ENCODE measurements around the gene BUB1. TPM values are rescaled to one million over a fixed set of nuclear protein-coding genes. Genes with fewer than 3 reads are reported as not detected.

The BUB1 gene
- total and polyA plus RNA-seq, 2 experiments from 2014 or later = 13.0 to 21.3 TPM

GRCh38 chr2:110659248-110659647, 18.6 kb downstream of the BUB1 start:
- peaks cover 7% of the 10 kb centered on the region; the same call in 1 of the 2 replicates for H3K36me3 ChIP-seq (ENCODE audit: low read depth)
- no peaks in the 10 kb centered on the region for H4K20me1 ChIP-seq (ENCODE audit: insufficient read depth)
- in situ Hi-C loops (cut with MboI) = no loop called here
- peaks cover 24% of the 10 kb centered on the region for H3K4me1 ChIP-seq (ENCODE audit: insufficient read depth)
- no peak overlapping the region for H3K9ac ChIP-seq
- DNase-seq = peak; percentile 61
- H3K27ac ChIP-seq = no peak overlapping the region
- no peak overlapping the region for H3K4me3 ChIP-seq
- H2AFZ ChIP-seq = 0 out of 2 replicates have a peak overlapping the region, but pooled peaks have one; percentile 2
- TF ChIP-seq EZH2 (IDR thresholded peaks at IDR 0.05; ENCODE audit: insufficient read depth, poor library complexity, severe bottlenecking) (no peak), EZH2phosphoT487 (IDR thresholded peaks at IDR 0.05; ENCODE audit: insufficient read depth, low read depth) (no peak)
- H3K27me3 ChIP-seq (replicated peaks; ENCODE audit: insufficient read depth) = no peaks in the 10 kb centered on the region
- WGBS, 2 experiments (ENCODE audit: low coverage in 1 of 2, low lambda C conversion rate in 2 of 2, missing lambda C conversion rate in 2 of 2) = 95 to 98% methylated on average over 2 of the region's 2 CpGs
- H3K79me2 ChIP-seq (ENCODE audit: insufficient read depth) = peaks cover 8% of the 10 kb centered on the region; the same call in 1 of the 2 replicates
- H3K9me2 ChIP-seq (ENCODE audit: insufficient read depth) = no peaks in the 10 kb centered on the region
- H3K9me3 ChIP-seq (ENCODE audit: low read depth) = no peaks in the 10 kb centered on the region
- H3K4me2 ChIP-seq (ENCODE audit: unreplicated experiment) = peak overlapping the region; percentile 26
- H3F3A ChIP-seq (ENCODE audit: insufficient read depth) = no peaks in the 10 kb centered on the region

- no peaks in the 10 kb centered on the region for H3F3A ChIP-seq (ENCODE audit: insufficient read depth)
- H3K4me2 ChIP-seq (ENCODE audit: unreplicated experiment) = no peak overlapping the region
- H3K9me2 ChIP-seq (ENCODE audit: insufficient read depth) = no peaks in the 10 kb centered on the region
- no peaks in the 10 kb centered on the region for H4K20me1 ChIP-seq (ENCODE audit: insufficient read depth)
- H3K4me3 ChIP-seq = no peak overlapping the region
- peaks cover 7% of the 10 kb centered on the region; the same call in 1 of the 2 replicates for H3K36me3 ChIP-seq (ENCODE audit: low read depth)
- WGBS, 2 experiments (ENCODE audit: low coverage in 1 of 2, low lambda C conversion rate in 2 of 2, missing lambda C conversion rate in 2 of 2) = 98 to 100% methylated on average over 3 of the region's 3 CpGs
- H2AFZ ChIP-seq = no peak overlapping the region
- H3K9me3 ChIP-seq (ENCODE audit: low read depth) = no peaks in the 10 kb centered on the region
- H3K4me1 ChIP-seq (ENCODE audit: insufficient read depth) = peaks cover 23% of the 10 kb centered on the region
- H3K27ac ChIP-seq = no peak overlapping the region
- no peak for DNase-seq
- no peak overlapping the region for H3K9ac ChIP-seq
- H3K79me2 ChIP-seq (ENCODE audit: insufficient read depth) = no peaks in the 10 kb centered on the region
- H3K27me3 ChIP-seq (replicated peaks; ENCODE audit: insufficient read depth) = no peaks in the 10 kb centered on the region
- in situ Hi-C loops (cut with MboI) = no loop called here
- TF ChIP-seq EZH2phosphoT487 (IDR thresholded peaks at IDR 0.05; ENCODE audit: insufficient read depth, low read depth) = no peak
- no peak for TF ChIP-seq EZH2 (IDR thresholded peaks at IDR 0.05; ENCODE audit: insufficient read depth, poor library complexity, severe bottlenecking)
Measured at GRCh38 chr2:110657724-110658305, 20.0 kb downstream of the BUB1 start.

- peak overlapping the region; percentile 54; the same call in 1 of the 2 replicates for H2AFZ ChIP-seq
- DNase-seq = peak; percentile 68
- H3K79me2 ChIP-seq (ENCODE audit: insufficient read depth) = no peaks in the 10 kb centered on the region
- in situ Hi-C loops (cut with MboI) = no loop called here
- no peaks in the 10 kb centered on the region for H3K9me3 ChIP-seq (ENCODE audit: low read depth)
- H3K36me3 ChIP-seq (ENCODE audit: low read depth) = peaks cover 3% of the 10 kb centered on the region; the same call in 1 of the 2 replicates
- no peak overlapping the region for H3K4me2 ChIP-seq (ENCODE audit: unreplicated experiment)
- no peaks in the 10 kb centered on the region for H4K20me1 ChIP-seq (ENCODE audit: insufficient read depth)
- H3F3A ChIP-seq (ENCODE audit: insufficient read depth) = no peaks in the 10 kb centered on the region
- no peaks in the 10 kb centered on the region for H3K27me3 ChIP-seq (replicated peaks; ENCODE audit: insufficient read depth)
- peak overlapping the region; percentile 1; the same call in 1 of the 2 replicates for H3K27ac ChIP-seq
- 42 to 54% methylated on average over 2 of the region's 2 CpGs for WGBS, 2 experiments (ENCODE audit: low coverage in 1 of 2, low lambda C conversion rate in 2 of 2, missing lambda C conversion rate in 2 of 2)
- peaks cover 17% of the 10 kb centered on the region for H3K4me1 ChIP-seq (ENCODE audit: insufficient read depth)
- no peak overlapping the region for H3K9ac ChIP-seq
- no peak overlapping the region for H3K4me3 ChIP-seq
- TF ChIP-seq EZH2phosphoT487 (IDR thresholded peaks at IDR 0.05; ENCODE audit: insufficient read depth, low read depth) (no peak), EZH2 (IDR thresholded peaks at IDR 0.05; ENCODE audit: insufficient read depth, poor library complexity, severe bottlenecking) (no peak)
- H3K9me2 ChIP-seq (ENCODE audit: insufficient read depth) = no peaks in the 10 kb centered on the region
Measured at GRCh38 chr2:110655701-110656100, 22.2 kb downstream of the BUB1 start.

DNA sequence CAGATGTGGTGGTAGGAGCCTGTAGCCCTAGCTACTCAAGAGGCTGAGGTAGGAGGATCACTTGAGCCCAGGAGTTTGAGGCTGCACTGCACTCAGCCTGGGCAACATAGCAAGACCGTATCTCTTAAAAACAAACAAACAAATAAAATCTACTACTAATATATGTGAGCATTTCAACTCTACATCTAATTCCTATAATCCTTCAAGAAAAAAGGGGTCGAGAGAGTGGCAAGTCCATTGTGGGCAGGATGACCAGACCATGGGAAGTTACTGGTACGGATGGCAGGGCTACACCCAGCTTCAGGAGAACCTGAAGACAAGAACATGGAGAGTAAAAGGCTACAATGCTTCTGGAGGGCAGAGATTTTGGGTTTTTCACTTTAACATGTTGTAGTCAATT, 24.0 kb downstream of the BUB1 start:
- Histone ChIP-seq H2AFZ (no peak overlapping the region), H4K20me1 (ENCODE audit: insufficient read depth) (no peaks in the 10 kb centered on the region), H3K36me3 (ENCODE audit: low read depth) (peaks cover 3% of the 10 kb centered on the region; the same call in 1 of the 2 replicates), H3K4me2 (ENCODE audit: unreplicated experiment) (no peak overlapping the region), H3K79me2 (ENCODE audit: insufficient read depth) (no peaks in the 10 kb centered on the region), H3K9me2 (ENCODE audit: insufficient read depth) (no peaks in the 10 kb centered on the region), H3K27me3 (replicated peaks; ENCODE audit: insufficient read depth) (no peaks in the 10 kb centered on the region), H3K9me3 (ENCODE audit: low read depth) (no peaks in the 10 kb centered on the region), H3K4me3 (no peak overlapping the region), H3F3A (ENCODE audit: insufficient read depth) (no peaks in the 10 kb centered on the region), H3K9ac (no peak overlapping the region), H3K27ac (no peak overlapping the region), H3K4me1 (ENCODE audit: insufficient read depth) (peaks cover 6% of the 10 kb centered on the region; the same call in 1 of the 2 replicates)
- DNase-seq = no peak
- TF ChIP-seq EZH2phosphoT487 (IDR thresholded peaks at IDR 0.05; ENCODE audit: insufficient read depth, low read depth) (no peak), EZH2 (IDR thresholded peaks at IDR 0.05; ENCODE audit: insufficient read depth, poor library complexity, severe bottlenecking) (no peak)
- WGBS, 2 experiments (ENCODE audit: low coverage in 1 of 2, low lambda C conversion rate in 2 of 2, missing lambda C conversion rate in 2 of 2) = 97 to 99% methylated on average over 3 of the region's 3 CpGs
- in situ Hi-C loops (cut with MboI) = no loop called here

Data from GM23248 (cell line).